Effector CD4-positive, alpha-beta T cell (primary cell): ENCODE measurements around the gene PRKCQ.
"Not testable (repeated sequence)": the region's sequence is repeated elsewhere in the genome, so short reads cannot be mapped to it uniquely, and the experiment has no call there.

ENCODE experiments used
- DNase-seq: peaks from one replicate; pipeline ENCODE4 v3.0.0-alpha.2; 2020

Gene PRKCQ

GRCh38 chr10:6401558-6402348 lies 178.3 kb downstream of the PRKCQ start:
- peak; percentile 39 for DNase-seq

GRCh38 chr10:6400821-6401465 lies 179.1 kb downstream of the PRKCQ start:
- DNase-seq = no peak

GRCh38 chr10:6400331-6400730 lies 179.7 kb downstream of the PRKCQ start:
- DNase-seq = no peak

GRCh38 chr10:6399879-6400278 lies 180.2 kb downstream of the PRKCQ start:
- DNase-seq = no peak

- DNase-seq = no peak
These were observed 180.8 kb downstream of the PRKCQ start for GRCh38 chr10:6399231-6399741.

- DNase-seq = no peak
These were observed 181.7 kb downstream of the PRKCQ start for GRCh38 chr10:6398399-6398798.

GRCh38 chr10:6396652-6397051 lies 183.4 kb downstream of the PRKCQ start:
- DNase-seq = no peak

- DNase-seq = no peak
These were observed 183.8 kb downstream of the PRKCQ start for GRCh38 chr10:6396226-6396625.

GRCh38 chr10:6395606-6396005 lies 184.5 kb downstream of the PRKCQ start:
- no peak for DNase-seq

- no peak for DNase-seq
These were observed 186.0 kb downstream of the PRKCQ start for GRCh38 chr10:6394084-6394483.

- no peak for DNase-seq
These were observed 186.9 kb downstream of the PRKCQ start for GRCh38 chr10:6393168-6393567.

GRCh38 chr10:6390213-6390845 lies 189.7 kb downstream of the PRKCQ start:
- no peak for DNase-seq

GRCh38 chr10:6388261-6388893 lies 191.7 kb downstream of the PRKCQ start:
- no peak for DNase-seq

GRCh38 chr10:6386960-6387359 lies 193.1 kb downstream of the PRKCQ start:
- no peak for DNase-seq

- DNase-seq = no peak
These were observed 193.7 kb downstream of the PRKCQ start for GRCh38 chr10:6386346-6386745.

- no peak for DNase-seq
These were observed 194.4 kb downstream of the PRKCQ start for GRCh38 chr10:6385665-6386064.

- no peak for DNase-seq
These were observed 195.2 kb downstream of the PRKCQ start for GRCh38 chr10:6384847-6385246.

- no peak for DNase-seq
These were observed 196.0 kb downstream of the PRKCQ start for GRCh38 chr10:6384031-6384430.

GRCh38 chr10:6383096-6383812 lies 196.8 kb downstream of the PRKCQ start:
- no peak for DNase-seq

GRCh38 chr10:6382081-6382480 lies 198.0 kb downstream of the PRKCQ start:
- no peak for DNase-seq

GRCh38 chr10:6380478-6380877 lies 199.6 kb downstream of the PRKCQ start:
- DNase-seq = not testable (repeated sequence)

- DNase-seq = no peak
These were observed 200.9 kb downstream of the PRKCQ start for GRCh38 chr10:6379015-6379776.
